T-helper 2 cell treated with Interferon-gamma antibody and Interleukin-4, amounts not matched to agents 5 μg/mL and 100 μg/mL, for 36 hours (primary cell): ENCODE measurements around the gene ANKRD1.

Source experiments
- DNase-seq: peaks from one replicate; pipeline ENCODE4 v3.0.0; 2021; ENCODE audit warnings: low spot score
- H3K27ac Mint-ChIP-seq: one replicate; pipeline ENCODE4 v1.8.0; 2021; ENCODE audit warnings: mild to moderate bottlenecking, mixed read lengths
- H3K27me3 Mint-ChIP-seq: one replicate; pipeline ENCODE4 v1.8.0; 2021; ENCODE audit warnings: low read depth, mixed read lengths
- H3K36me3 Mint-ChIP-seq: one replicate; pipeline ENCODE4 v1.8.0; 2021; ENCODE audit warnings: low read depth, mixed read lengths
- H3K4me1 Mint-ChIP-seq: one replicate; pipeline ENCODE4 v1.8.0; 2021; ENCODE audit warnings: low read depth, mixed read lengths
- H3K4me3 Mint-ChIP-seq: one replicate; pipeline ENCODE4 v1.8.0; 2022; ENCODE audit warnings: mild to moderate bottlenecking, moderate library complexity, mixed read lengths
- H3K9me3 Mint-ChIP-seq: one replicate; pipeline ENCODE4 v1.8.0; 2021; ENCODE audit warnings: mixed read lengths

ANKRD1 gene

DNA sequence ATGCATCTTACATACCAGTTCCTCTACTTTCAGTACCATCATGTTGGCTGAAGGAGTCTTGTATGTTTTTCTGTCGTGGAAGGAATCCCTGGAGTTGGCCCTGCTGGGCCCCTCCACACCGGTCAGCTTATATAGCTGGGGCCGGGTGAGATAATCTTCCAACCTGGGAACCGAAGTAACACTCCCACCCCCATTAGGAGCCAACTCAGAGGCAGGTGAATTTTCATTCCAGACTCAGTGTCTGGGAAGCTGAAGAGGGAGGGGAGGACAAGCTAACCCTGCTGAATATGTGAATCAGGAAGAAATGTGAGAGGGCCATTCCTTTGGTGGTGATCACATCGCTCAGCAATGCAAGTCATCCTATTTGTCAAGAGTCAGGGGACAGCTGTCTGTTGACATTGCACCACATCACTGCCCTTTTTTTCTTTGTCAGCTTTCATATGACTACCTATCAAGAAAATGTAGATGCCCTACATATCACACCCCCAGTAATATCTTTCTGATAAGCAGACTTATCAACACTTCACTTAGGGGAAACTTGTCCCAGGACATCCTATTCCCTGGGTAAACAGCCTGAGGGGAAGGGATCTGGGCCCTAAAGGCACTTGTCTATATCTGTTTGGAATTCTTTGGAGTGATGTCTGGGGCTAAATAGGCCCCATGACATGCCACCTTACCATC is at the start of gene ANKRD1:
Gene ANKRD1, minus strand, starts transcription at position 102 of the 681 bp plus-strand sequence. Its CDS starts 60 bp downstream, at position 42.
- H3K27ac Mint-ChIP-seq: no peak within 1 kb of the TSS
- no peak within 1 kb of the TSS for H3K4me3 Mint-ChIP-seq
- no peaks in the 10 kb centered on the region for H3K4me1 Mint-ChIP-seq
- peaks cover 56% of the 10 kb centered on the region for H3K27me3 Mint-ChIP-seq
- no peaks in the 10 kb centered on the region for H3K36me3 Mint-ChIP-seq
- no peak for DNase-seq
- no peaks in the 10 kb centered on the region for H3K9me3 Mint-ChIP-seq

DNA sequence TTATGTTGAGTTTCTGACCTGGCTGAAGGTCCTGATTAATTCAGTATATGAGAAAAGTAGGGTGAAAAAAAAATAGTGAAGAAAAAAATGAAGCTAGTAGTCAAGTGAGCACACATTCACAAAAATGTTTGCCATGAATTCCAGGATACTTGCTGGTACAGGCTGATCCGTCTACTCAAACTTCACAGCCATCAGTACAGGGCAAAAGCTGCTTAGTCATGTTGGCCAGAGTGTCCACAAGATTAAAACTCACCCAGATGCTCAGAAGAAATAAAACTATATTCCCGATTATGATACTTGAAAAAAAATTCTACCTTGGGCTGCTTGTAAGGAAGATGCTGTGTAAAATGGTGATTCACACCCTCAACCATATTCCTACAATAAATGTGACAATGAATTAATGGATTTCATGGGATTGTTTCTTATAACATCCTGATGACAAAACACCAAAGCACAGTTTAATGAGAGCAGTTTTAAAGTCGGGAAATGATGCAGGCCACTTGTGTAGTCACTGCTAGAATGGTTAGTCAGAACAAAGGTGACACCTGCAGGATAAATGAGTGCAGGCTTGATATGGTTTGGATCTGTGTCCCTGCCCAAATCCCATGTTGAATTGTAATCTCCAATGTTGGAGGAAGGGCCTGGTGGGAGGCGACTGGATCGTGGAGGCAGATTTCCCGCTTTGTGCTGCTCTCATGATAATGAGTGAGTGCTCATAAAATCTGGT is 49.2 kb upstream of the ANKRD1 start:
- H3K27ac Mint-ChIP-seq: no peak overlapping the region
- H3K4me1 Mint-ChIP-seq: no peaks in the 10 kb centered on the region
- no peak overlapping the region for H3K4me3 Mint-ChIP-seq
- no peaks in the 10 kb centered on the region for H3K36me3 Mint-ChIP-seq
- DNase-seq: no peak
- no peaks in the 10 kb centered on the region for H3K9me3 Mint-ChIP-seq
- H3K27me3 Mint-ChIP-seq: peaks cover 27% of the 10 kb centered on the region

DNA sequence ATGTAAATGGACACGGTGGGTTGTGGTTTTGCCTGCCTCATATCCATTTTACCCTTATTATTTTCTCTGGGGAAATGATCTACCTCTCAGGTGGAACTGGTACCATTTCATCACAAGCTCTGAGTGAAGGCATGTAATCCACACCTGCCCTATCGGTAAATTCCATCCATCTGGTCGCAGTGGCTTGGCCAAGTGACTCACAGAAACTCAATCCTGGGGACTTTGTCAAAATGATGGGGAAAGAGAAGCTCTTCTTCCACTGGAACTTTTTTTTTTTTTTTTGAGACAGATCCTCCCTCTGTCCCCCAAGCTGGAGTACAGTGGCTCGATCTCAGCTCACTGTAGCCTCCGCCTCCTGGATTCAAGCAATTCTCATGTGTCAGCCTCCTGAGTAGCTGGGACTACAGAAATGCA is 48.2 kb upstream of the ANKRD1 start:
- Mint-ChIP-seq H3K4me1 (no peaks in the 10 kb centered on the region), H3K4me3 (no peak overlapping the region), H3K36me3 (no peaks in the 10 kb centered on the region), H3K9me3 (no peaks in the 10 kb centered on the region), H3K27me3 (peaks cover 24% of the 10 kb centered on the region), H3K27ac (no peak overlapping the region)
- no peak for DNase-seq

DNA sequence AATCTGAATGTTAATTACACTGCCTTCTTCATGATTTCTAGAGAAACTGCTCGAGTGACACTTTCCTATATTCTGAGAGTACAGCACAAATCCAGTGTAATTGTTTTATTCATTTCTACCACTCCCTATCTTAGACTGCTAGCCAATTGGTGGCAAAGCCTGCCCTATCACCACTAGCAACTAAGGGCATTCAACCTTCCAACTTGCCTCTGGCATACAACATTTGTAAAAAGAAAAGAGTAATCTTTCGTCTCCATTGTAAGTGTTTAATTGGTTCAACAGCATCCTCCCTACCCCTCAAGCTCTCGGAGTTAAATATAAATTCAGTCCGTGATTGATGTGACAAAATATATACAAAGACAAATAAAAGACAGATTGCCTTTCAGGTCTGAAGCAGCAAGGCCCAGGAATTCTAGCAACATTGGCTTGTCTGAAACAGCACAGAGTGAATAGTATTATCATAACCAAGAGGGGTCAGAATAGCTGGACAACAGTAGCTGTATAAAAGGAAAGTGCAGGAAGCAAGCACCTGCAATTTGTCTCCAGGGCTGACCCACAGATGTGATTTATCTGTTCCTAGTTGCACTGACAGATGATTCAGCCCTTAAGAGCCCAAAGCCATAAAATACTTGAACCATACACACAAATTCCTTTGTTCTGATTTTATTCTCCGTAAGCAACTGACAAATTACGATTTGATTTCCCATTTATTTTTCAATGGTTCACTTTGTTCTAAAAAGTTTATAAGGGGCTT is 47.6 kb upstream of the ANKRD1 start:
- Mint-ChIP-seq H3K36me3 (no peaks in the 10 kb centered on the region), H3K27me3 (peaks cover 21% of the 10 kb centered on the region), H3K4me3 (no peak overlapping the region), H3K27ac (no peak overlapping the region), H3K9me3 (no peaks in the 10 kb centered on the region), H3K4me1 (no peaks in the 10 kb centered on the region)
- no peak for DNase-seq

DNA sequence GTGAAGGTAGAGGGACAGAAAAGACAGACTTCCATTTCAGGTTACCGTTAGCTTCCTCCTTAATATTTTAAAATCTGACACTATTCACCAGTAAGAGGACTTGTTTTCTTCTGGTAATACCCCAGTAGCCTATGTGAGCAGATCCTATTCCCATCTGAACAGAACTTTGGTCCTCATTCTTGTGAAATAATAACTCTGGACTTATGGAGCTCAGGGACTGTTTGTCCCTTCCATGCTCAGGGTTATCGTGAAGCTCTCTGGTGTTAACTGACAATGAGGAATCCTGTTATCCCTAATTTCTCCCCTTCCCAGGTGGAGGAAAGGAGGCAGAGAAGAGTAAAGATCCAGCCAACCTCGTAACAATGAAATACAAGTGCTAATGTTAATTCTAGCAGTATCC is 47.0 kb upstream of the ANKRD1 start:
- Mint-ChIP-seq H3K36me3 (no peaks in the 10 kb centered on the region), H3K9me3 (no peaks in the 10 kb centered on the region), H3K27me3 (peaks cover 17% of the 10 kb centered on the region), H3K4me3 (no peak overlapping the region), H3K27ac (no peak overlapping the region), H3K4me1 (peaks cover 1% of the 10 kb centered on the region)
- DNase-seq: no peak

DNA sequence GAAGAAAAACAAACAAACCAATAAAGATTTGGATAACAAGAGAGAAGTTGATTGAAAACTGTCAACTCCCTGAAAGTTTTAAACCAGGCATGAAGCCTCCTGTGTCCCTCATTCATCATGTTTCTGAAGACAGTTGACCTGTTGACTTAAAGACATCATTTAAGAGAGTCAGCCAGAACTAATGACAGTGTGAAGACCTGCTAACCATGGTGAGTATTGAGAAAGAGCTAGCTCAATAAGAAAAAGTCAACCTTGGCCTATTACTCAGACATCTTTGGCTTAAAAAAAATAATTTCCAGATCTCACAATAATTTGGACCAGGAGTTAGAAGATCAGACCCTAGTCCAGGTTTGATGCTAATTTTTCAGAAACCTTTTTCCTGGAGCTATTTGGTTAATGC is 45.3 kb upstream of the ANKRD1 start:
- no peaks in the 10 kb centered on the region for H3K36me3 Mint-ChIP-seq
- H3K4me1 Mint-ChIP-seq: peaks cover 1% of the 10 kb centered on the region
- H3K27ac Mint-ChIP-seq: no peak overlapping the region
- no peak for DNase-seq
- H3K27me3 Mint-ChIP-seq: peaks cover 17% of the 10 kb centered on the region
- no peaks in the 10 kb centered on the region for H3K9me3 Mint-ChIP-seq
- H3K4me3 Mint-ChIP-seq: no peak overlapping the region

DNA sequence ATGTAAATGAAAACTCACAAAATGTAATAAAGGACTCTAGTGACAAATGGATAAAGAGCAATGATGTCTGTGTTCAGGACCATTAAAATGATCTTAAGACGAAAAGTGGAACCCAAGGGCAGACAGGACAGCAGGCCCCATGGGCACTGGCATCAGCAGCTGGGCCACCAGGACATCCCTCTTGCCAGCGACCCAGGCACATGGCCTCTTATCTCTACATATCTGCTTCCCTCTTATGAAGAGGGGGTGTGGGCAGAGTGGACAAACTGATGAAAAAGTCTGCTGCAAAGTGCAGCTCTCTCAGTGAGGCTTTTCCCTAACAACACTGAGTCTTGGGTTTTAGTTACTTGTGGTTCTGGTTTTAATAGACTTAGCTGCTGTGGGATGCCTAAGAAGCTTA is 44.8 kb upstream of the ANKRD1 start:
- Mint-ChIP-seq H3K4me3 (no peak overlapping the region), H3K9me3 (no peaks in the 10 kb centered on the region), H3K4me1 (peaks cover 1% of the 10 kb centered on the region), H3K36me3 (no peaks in the 10 kb centered on the region), H3K27ac (no peak overlapping the region), H3K27me3 (peaks cover 17% of the 10 kb centered on the region)
- DNase-seq: no peak

DNA sequence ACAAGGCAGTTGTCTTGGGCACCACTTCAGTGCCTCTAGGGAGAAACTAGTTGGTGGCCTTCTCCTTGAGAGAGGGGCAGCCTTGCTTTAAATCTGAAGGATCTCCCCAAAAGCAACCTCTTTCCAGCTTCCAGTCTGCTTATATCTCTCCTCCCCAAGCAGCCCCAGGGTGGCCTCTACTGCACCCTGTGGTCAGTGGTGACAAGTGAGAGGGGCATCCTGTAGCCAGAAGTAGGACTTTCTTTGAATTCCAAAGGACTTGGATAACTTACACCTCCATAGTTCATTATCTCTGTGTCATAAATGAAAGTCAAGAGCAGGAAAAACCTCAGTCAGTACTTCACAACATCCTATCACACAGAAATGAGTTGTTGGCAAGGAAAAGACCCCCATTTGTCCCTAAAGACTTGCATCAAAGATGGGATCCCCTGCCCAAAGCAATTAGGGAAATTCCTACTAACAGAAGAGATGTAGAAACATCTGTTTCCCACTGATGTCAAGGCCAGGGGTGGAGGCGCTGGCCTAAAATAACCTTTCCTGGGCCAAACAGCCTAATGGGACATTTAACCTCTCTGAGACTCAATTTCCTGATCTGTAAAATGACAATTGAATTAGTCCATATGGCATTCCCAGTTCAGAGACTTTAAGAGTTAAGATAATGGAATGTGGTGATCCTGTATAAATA is 44.0 kb upstream of the ANKRD1 start:
- Mint-ChIP-seq H3K4me3 (no peak overlapping the region), H3K27ac (no peak overlapping the region), H3K9me3 (no peaks in the 10 kb centered on the region), H3K4me1 (peaks cover 5% of the 10 kb centered on the region), H3K27me3 (peaks cover 12% of the 10 kb centered on the region), H3K36me3 (no peaks in the 10 kb centered on the region)
- DNase-seq: no peak

DNA sequence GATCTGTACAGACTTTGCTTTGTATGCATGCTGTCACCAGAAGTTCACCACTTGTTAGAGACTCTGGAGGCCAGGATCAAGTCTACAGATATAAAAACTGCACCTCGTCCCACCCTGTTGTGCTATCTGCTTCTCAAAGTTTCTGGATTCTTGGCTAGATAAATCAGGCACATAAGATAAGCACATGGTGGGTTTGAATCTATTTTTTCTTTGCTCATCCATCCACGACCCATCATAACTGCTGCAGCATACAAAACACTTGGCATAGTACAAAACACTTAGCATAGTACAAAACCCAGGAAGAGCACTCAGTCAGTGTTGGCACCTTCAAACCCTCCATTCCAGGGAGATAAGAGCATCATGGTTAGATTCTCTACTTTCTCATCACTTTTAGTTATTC is 42.4 kb upstream of the ANKRD1 start:
- Mint-ChIP-seq H3K4me3 (no peak overlapping the region), H3K9me3 (no peaks in the 10 kb centered on the region), H3K27ac (no peak overlapping the region), H3K36me3 (no peaks in the 10 kb centered on the region), H3K27me3 (peaks cover 8% of the 10 kb centered on the region), H3K4me1 (peaks cover 5% of the 10 kb centered on the region)
- no peak for DNase-seq

DNA sequence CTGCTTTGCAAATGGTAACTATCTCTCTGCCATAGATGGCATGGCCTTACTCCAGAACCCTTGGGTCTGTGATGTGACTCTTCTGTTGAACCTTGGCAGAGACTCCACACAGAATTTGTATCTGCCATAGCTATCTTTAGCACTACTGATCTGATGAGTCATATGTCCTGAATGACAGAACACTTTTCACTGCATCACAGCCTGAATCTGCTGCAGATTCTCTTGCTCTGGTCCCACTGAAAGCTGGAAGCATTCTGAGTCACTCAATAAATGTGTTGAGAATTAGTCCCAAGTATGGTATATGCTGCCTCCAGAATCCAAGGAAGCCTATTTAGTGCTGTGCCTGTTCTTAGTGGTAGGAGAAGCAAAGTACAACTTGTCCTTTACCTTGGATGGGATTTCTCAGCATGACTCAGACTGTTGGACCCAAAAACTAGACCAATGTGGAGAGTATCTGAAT is 39.5 kb upstream of the ANKRD1 start:
- H3K36me3 Mint-ChIP-seq: no peaks in the 10 kb centered on the region
- no peaks in the 10 kb centered on the region for H3K9me3 Mint-ChIP-seq
- H3K4me1 Mint-ChIP-seq: peaks cover 5% of the 10 kb centered on the region
- no peak overlapping the region for H3K27ac Mint-ChIP-seq
- H3K27me3 Mint-ChIP-seq: peaks cover 4% of the 10 kb centered on the region
- DNase-seq: peak; percentile 23
- no peak overlapping the region for H3K4me3 Mint-ChIP-seq

DNA sequence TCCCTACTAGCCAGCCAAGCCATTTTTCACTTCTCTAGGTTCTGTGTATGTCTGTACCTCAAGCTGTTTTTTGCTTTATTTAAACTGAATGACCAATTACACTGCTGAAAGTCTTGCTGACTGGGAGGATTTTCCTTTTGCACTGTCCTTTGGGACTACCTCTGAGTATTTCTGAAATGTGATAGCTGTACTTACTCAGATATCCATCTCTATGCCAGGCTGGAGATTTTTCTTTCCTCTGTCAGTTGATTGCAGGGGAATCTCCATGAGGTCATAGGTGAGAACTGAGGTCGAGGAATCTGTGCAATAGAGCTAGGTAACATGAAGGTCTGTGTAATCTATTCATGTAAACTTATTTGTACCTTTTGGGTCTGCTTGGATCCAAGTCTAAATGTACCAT is 38.9 kb upstream of the ANKRD1 start:
- Mint-ChIP-seq H3K4me3 (no peak overlapping the region), H3K9me3 (no peaks in the 10 kb centered on the region), H3K4me1 (peaks cover 5% of the 10 kb centered on the region), H3K36me3 (no peaks in the 10 kb centered on the region), H3K27ac (no peak overlapping the region), H3K27me3 (peaks cover 4% of the 10 kb centered on the region)
- no peak for DNase-seq

DNA sequence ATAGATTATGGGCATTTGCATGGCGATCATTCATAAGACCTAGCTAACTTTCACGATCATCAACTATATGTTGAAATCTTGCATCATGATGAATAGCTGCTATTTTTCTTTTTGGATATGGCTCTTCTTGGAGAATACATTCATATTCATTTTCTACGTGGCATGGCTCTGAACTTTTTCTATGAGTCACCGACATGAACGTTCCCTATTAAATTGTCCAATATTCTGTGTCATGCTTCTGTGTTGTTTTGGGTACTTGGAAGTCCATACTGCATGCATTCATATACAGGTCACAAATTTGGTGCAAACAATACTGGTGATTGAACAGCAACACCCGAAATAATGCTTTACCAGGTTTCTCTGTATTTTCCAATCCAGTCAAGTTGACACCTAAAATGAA is 37.9 kb upstream of the ANKRD1 start:
- H3K4me1 Mint-ChIP-seq: peaks cover 5% of the 10 kb centered on the region
- H3K36me3 Mint-ChIP-seq: no peaks in the 10 kb centered on the region
- no peaks in the 10 kb centered on the region for H3K9me3 Mint-ChIP-seq

DNA sequence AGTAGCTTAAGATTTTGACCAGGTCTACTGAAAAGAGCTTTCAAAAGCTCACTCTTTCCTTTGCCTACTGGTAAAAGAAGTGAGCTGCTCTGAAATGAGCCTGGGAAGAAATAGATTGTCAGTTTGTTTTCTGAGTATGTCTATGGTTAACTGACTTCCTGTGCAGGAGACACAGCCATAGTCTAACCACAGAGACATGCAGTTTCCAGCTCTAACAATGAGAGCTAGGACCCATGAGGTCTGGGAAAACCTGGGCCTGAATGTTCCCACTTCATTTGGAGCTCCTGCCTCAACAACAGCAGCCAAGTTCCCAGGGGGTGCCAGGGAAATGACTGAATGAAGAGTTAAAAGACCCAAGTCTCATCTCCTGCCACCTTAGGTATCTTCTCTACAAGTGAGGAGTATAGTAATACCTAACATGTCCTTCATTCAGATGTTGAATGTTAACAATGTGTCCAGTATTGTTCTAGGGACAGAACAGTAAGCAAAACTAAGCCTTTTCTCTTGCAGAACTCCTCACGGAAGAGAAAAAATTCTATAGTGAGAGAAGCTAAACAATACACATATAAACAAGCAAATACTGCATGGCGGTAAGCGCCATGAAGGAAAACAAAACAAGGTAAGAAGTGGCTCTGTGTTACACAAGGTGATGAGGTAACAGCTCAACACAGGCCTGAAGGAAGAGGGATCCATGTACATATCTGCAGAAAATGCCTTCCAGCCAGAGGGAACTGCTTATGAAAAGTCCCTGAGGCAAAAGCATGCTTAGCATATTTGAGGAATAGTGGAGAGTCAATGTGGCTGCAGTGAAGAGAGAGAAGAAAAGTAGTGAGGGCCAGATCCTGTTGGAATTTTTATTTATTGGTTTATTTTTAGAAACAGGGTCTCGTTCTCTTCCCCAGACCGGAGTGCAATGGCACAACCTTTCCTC is 26.4 kb upstream of the ANKRD1 start:
- Mint-ChIP-seq H3K9me3 (peaks cover 32% of the 10 kb centered on the region), H3K4me3 (peak overlapping the region; percentile 64), H3K27me3 (peaks cover 7% of the 10 kb centered on the region), H3K4me1 (peaks cover 22% of the 10 kb centered on the region), H3K27ac (peak overlapping the region; percentile 82), H3K36me3 (peaks cover 17% of the 10 kb centered on the region)
- DNase-seq: peak; percentile 10

More for the DNA sequence above, 37.9 kb upstream of the ANKRD1 start:
- Mint-ChIP-seq H3K4me3 (no peak overlapping the region), H3K27me3 (peaks cover 6% of the 10 kb centered on the region), H3K27ac (no peak overlapping the region)
- DNase-seq: no peak
